Fibroblast of pulmonary artery (primary cell): ENCODE measurements around the gene PEAK3.

Source experiments
- DNase-seq: peaks from one replicate; pipeline ENCODE4 v3.0.0-alpha.2; 2010; ENCODE audit warnings: low read depth
- H3K4me3 ChIP-seq: replicated peaks from 2 replicates; pipeline ENCODE4 v1.5.1; 2011; ENCODE audit warnings: low read depth, mild to moderate bottlenecking, control low read depth, low read length, moderate library complexity
- TF ChIP-seq, protein P1 (sequence below): IDR thresholded peaks from 2 replicates; pipeline ENCODE4 v1.5.1; 2011; ENCODE audit warnings: mild to moderate bottlenecking, control low read depth, low read length, inconsistent platforms; ENCODE audit errors: missing control alignments

PEAK3 gene

DNA sequence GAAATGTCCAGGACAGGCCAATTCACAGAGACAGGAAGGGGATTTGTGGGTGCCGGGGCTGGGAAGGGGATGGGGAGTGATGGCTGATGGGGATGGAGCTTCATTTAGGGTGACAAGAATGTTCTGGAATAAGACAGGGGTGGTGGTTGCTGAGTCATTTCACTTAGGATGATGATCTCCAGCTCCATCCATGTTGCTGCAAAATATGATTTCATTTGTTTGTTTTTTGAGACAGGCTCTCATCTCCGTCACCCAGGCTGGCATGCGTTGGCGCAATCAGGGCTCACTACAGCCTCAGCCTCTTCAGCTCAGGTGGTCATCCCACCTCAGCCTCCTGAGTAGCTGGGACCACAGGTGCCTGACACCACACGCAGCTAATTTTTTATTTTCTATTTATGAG, 22.6 kb downstream of the PEAK3 start:
- no peak for DNase-seq
- TF ChIP-seq, protein P1, sequence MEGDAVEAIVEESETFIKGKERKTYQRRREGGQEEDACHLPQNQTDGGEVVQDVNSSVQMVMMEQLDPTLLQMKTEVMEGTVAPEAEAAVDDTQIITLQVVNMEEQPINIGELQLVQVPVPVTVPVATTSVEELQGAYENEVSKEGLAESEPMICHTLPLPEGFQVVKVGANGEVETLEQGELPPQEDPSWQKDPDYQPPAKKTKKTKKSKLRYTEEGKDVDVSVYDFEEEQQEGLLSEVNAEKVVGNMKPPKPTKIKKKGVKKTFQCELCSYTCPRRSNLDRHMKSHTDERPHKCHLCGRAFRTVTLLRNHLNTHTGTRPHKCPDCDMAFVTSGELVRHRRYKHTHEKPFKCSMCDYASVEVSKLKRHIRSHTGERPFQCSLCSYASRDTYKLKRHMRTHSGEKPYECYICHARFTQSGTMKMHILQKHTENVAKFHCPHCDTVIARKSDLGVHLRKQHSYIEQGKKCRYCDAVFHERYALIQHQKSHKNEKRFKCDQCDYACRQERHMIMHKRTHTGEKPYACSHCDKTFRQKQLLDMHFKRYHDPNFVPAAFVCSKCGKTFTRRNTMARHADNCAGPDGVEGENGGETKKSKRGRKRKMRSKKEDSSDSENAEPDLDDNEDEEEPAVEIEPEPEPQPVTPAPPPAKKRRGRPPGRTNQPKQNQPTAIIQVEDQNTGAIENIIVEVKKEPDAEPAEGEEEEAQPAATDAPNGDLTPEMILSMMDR = no peak
- H3K4me3 ChIP-seq = no peak overlapping the region

DNA sequence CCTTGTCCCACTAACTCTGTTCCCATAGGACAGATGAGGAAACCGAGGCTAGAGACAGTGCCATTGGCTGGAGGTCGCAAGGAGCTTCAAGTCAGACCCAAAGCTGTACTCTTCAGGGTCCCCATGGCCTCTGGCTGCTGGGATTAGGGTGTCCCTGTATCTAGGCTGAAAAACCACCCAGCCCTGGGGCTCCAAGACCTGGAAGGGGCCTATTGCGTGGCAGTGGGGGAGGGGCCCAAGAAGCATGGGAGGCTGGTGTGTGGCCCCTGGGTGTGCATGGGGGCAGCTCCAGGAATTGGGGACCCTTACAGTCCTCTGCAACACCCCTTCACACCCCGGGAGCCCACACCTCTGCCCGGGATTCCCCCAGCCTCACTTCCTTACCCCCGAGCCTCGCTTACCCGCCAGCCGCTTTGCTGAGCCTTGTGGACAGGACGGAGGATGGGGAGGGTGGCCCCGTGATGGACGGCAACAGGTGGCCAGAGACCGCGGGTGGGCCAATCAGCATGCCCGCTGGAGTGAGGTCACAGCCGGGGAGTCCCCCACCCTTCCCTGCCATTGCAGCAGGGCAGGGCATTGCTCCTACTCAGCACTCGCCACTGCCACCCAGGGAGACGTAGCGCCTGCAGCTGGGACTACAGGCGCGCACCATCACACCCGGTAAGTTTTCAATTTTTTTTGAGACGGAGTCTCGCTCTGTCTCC, 25.8 kb downstream of the PEAK3 start, which contains the start of gene JSRP1:
JSRP1 (minus strand) TSS at position 436 of the 704 bp plus-strand sequence. CDS start 1,103 bp downstream, outside the sequence.
- H3K4me3 ChIP-seq = no peak within 1 kb of the TSS
- no peak for DNase-seq

DNA sequence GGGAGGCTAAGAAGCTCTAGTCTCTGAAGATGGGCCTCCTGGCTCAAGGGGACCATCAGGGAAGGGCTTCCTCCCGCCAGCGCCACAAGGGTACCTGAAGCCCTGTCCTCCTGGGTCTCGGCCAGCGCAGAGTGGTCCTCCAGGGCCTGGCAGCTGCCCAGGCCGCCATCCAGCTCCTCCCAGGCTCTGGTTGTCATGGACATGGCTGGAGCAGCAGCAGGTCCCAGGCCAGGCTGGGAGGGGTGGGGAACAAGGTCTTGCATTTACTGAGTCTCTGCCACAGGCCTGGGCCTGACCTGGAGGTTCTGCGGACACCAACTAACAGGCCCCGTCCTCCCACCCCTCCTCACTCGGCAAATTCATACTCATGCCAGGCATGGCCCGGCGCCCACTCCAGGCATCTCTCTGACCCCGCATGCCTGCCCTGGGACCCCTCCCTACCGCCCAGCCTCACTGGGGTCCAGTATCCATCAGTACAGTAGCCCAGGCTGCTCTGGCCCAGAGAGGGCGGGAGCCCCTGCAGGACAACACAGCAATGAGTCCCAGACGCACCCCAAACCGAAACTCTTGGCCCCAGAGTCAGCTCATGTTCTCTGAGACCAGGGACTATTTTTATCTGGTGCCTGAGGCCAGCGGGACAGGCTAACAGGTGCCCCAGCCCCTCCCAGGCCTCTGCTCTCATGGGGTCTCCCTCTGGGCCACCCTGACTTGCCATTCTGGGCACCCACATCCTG, 26.7 kb downstream of the PEAK3 start:
- no peak overlapping the region for H3K4me3 ChIP-seq
- DNase-seq = no peak
- TF ChIP-seq, protein P1 = no peak

More for the DNA sequence above, 25.8 kb downstream of the PEAK3 start, which contains the start of gene JSRP1:
- TF ChIP-seq, protein P1 = no peak

DNA sequence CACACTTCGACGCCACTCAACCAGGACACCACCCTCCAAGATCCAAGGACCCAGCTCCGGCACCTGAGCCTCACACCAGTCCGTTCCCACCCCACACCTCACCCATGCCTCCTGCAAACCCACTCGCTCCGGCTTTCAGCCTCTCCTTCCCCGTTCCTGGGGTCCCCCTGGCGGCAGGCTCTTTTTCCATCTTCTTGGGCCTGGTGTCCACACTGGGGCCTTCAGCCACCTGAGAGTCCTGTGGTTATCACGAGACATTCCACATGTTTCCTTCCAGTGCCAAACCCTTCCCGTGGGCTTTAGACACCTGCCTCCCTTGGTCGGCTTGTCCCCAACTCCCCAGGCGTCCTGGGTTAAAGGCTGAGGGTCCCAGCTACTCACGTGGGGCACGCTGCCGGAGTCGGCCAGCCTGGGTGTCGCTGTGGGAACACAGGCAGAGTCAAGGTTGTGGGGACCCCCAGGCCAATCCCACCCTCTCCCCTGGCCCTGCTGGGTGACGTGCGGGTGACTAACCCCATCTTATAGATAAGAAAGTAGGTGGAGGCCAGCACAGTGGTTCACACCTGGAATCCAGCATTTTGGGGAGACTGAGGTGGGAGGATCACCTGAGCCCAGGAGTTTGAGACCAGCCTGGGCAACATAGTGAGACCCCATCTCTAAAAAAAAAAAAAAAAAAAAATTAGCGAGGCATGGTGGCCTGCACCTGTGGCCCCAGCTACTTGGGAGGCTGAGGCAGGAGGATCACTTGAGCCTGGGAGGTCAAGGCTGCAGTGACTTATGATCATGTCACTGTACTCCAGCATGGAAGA, 27.7 kb downstream of the PEAK3 start:
- TF ChIP-seq, protein P1 = peak; percentile 64
- DNase-seq = peak; percentile 49
- no peak overlapping the region for H3K4me3 ChIP-seq

DNA sequence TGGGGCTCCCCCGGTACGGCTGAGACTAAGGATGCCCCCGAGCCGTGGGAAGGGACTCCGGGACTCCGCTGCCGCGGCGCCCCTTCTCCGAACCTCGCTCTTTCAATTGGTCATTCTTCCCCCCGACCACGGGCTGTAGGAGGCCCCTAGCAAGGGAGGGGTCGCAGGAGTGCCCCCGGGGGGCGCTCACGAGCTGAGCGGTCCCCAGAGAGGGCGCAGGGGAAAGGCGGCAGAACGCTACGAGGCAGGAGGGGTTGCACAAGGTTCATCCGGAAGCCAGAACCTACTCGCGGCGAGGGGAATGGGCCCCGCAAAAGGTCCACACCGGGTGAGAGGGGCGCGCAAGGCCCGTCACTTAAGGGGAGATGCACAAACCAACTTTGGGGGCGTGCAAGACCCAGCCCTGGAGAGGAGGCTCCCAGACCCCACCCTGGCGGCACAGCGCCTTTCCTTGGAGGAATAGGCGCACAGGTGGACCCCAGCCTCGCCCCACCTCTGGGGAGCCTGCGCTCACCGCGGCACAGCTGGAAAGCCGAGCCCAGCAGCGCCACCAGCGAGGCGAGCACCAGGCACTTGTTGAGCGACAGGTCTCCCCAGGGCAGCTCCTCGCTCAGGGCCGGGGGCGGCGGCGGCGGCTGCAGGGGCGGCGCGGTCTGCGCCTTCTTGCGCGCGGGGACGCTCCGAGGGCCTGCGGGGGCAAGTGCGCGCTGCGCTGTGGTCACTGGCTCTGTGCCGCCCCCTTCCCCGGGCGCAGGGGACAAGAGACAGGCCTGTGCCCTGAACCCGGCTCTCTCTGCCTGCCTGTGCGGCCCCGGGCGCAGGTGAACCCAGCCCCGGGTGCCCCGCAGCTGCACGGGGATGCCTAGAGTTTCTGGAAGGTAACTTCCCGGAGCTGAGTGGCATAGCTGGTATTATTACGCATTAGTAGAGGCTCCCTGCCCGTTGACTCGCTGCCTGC, 28.6 kb downstream of the PEAK3 start:
- no peak overlapping the region for H3K4me3 ChIP-seq
- no peak for DNase-seq
- TF ChIP-seq, protein P1 = peak; percentile 8

DNA sequence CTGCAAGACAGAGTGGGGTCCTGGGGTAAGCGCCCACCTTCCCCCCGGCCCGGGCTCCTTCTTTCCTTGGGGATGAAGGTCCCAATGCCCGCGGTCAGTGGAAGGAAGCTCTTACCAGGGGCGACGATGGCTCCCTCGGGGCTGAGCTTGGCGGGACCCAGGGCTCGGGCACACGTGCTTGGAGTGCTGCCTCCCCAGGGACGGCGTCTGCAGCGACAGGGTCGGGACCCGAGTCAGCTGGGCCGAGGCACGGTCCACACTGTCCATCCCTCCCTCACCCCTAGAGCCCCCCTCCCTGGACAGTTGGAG, 29.2 kb downstream of the PEAK3 start:
- no peak overlapping the region for H3K4me3 ChIP-seq
- TF ChIP-seq, protein P1 = no peak
- no peak for DNase-seq
